ENCODE results near the gene UBE2I.
"Not testable (repeated sequence)": the region's sequence is repeated elsewhere in the genome, so short reads cannot be mapped to it uniquely, and the experiment has no call there.

The UBE2I gene

DNA sequence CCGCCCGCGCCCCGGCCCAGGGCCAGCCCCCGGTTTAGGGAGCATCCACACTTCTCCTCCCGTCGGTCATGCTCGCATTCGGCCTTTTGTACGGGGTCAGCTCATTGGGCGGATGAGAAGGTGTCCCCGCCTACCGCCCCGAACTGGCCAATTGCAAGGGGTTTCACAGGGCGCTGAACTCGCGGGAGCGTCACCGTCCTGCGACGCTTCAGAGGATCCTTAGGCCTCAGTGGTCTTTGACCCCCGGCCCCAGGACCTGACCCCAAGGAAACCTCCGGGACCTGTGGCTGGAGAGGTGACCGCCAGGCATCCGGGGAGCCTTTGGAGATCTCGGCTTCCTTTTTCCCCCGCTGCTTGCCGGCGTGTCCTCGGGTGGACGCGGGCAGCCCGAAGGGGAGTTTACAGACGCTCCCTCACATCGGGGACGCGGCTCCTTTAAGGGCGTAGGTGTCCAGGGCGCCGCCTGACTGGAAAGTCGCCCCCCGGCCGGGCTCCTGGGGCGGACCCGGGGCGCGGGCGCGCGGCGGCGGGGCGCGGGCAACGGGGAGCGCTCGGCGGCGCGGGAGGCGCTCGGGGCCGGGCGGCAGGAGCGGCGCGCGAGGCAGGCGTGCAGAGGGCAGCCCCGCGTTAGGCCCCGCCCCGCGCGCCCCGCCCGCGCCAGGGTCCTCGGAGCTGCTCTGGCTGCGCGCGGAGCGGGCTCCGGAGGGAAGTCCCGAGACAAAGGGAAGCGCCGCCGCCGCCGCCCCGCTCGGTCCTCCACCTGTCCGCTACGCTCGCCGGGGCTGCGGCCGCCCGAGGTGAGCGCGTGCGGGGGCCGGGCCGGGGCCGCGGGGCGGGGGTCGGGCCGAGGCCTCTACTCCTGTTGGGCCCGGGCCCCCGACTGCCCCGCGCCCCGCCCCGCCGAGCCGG lies at the start of gene UBE2I:
TSS of gene UBE2I (plus strand) at position 660 of the 909 bp plus-strand sequence. CDS start 4,395 bp downstream, outside the sequence.
- DNase-seq = peak; percentile 96

- no peak for DNase-seq
Observed at GRCh38 chr16:1259760-1260068, 49.7 kb upstream of the UBE2I start.

GRCh38 chr16:1260101-1260680 lies 49.2 kb upstream of the UBE2I start:
- DNase-seq = no peak

DNA sequence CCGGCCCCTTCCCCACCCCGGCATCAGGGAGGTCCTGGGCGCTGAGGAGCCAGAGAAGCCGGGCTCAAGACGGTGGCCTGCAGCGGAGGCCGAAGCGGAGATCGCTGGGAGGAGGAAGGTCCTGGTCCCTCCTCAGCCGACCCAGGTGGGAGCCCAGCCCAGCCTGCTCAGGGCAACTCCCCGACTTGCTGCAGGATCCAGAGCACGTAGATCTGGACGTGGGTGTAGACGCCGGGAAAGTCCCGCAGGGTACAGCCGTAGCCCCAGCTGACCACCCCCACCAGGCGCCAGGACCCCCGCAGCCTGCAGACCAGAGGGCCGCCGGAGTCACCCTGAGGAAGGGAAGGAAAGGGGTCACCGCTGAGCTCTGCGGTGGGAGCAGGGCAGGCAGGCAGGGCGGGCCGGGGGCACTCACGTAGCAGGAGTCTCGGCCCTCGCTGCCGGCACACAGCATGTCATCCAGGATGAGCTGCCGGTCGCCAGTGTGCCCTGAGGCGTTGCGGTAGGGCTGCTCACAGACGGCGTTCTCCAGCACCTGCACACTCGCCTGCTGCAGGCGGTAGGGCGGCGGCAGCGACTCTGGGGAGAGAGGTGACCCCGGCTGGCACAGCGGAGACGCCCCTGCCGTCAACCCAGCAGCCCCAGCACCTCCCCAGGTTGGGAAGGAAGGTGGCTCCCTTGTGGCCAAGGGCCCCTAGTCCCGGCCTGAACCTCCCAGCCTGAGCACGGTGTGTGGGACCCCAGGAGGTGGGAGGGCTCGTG lies 48.1 kb upstream of the UBE2I start:
- no peak for DNase-seq

DNA sequence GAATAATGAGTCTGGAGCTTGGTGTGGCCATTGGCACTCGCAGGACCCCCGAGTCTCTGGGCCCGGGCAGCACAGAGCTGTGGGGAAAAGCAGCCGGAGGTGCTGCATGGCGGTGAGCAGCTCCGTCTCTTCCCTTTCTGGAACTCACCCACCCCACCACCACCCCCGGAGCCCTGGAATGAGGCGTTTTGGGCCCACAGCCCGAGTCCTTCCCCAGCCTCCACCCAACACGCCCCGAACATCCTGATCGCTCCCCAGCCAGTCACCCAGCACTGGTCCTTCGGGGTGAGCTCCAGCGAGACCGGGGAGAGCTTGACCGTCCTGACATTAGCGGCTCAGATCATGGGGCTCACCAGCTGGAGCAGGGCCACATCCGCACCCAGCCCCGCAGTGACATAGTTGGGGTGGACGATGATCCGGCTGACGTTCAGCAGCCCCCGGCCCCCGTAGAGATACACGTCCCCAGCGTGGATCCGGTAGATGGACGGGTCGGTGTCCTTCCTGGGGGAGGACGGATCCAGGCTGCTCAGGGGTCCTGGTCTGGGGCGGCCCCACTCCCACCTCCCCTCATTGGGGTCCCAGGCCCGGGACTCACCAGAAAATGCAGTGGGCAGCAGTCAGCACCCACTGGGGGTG lies 47.1 kb upstream of the UBE2I start:
- no peak for DNase-seq

GRCh38 chr16:1262846-1263221 lies 46.6 kb upstream of the UBE2I start:
- no peak for DNase-seq

DNA sequence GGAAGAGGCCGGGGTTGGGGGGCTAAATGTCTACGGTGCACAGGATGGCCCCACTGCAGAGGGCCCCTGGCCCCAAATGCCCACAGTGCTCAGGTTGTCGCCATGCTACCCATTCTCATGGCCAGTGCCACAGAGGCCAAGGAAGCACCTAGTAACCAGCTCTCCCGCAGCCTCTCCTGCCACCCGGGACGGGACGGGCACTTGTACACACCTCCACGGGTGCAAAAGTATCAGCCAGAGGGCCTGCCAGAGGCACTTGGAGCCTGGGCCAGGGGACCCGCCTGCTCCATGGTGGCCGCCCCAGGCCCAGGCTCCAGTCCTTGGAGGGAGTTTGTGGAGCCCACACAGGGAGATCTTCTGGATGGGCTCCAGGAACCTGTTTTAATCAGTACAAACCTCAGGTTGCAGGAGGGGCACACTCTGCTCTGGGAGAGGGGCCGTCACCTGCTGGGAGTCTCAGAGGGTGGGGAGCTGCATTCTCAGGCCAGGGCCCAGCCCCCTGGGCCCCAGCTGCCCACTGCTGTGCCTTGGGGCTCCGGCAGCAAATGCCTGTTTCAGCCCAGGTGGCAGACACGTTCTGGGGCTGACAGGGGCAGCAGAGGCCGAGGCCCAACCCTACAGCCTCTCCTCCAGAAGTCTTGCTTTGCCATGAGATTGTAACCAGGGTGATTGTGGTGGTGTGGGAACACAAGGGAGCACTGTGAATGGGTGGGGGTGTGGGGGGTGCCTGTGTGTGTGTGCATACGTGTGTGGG lies 45.7 kb upstream of the UBE2I start:
- DNase-seq = no peak

- no peak for DNase-seq
Observed at GRCh38 chr16:1264345-1265089, 44.9 kb upstream of the UBE2I start.

DNA sequence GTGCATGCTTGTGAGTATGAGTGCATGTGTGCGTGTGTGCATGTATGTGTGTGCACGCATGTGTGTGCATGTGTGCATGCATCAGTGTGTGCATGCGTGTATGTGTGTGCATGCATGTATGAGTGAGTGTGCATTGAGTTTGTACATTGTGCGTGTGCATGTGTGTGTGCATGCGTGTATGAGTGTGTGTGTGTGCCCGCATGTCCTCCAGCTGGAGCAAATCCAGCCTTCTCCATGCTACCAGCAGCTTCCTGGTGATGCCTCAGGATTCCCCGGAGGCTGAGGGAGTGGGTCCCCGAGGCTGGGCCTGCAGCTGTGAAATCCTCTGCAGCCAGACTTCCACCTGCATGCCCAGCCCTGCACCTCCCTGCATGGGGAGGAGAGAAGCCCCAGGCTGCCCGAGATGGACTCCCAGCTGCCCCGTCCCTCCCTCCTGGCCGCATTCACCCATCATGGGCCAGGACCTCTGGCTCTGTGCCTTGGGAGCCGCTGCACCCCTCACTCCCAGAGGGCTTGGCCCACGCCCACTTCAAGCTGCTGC lies 44.3 kb upstream of the UBE2I start:
- DNase-seq = no peak

DNA sequence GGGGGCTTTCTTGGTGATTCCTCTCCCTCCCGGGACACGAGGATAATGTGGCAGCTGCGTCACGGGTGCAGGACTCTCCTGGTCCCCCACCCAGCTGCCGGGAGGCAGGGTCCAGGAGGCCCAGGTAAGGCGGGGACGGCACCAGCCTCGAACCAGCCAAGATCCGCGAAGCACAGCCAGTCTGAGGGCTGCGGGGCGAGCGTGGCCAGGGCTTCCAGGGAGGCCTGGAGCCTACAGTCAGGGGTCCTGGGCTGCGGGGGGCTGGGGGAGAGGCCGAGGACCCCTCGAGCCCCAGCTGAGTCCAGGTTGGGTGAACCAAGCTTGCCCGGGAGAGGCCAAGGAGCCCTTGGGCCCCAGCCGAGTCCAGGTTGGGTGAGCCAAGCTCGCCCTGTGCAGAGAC lies 43.6 kb upstream of the UBE2I start:
- DNase-seq = no peak

- DNase-seq = not testable (repeated sequence)
Observed at GRCh38 chr16:1269418-1269817, 40.0 kb upstream of the UBE2I start.

DNA sequence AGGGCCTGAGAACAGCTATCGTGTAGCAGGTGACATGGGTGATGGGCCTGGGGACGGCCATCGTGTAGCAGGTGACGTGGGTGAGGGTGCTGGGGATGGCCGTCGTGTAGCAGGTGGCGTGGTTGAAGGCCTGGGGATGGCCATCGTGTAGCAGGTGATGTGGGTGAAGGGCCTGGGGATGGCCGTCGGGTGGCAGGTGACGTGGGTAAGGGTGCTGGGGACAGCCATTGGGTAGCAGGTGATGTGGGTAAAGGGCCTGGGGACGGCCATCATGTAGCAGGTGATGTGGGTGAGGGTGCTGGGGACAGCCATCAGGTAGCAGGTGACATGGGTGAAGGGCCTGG lies 38.1 kb upstream of the UBE2I start:
- no peak for DNase-seq

GRCh38 chr16:1271724-1272413 lies 37.6 kb upstream of the UBE2I start:
- not testable (repeated sequence) for DNase-seq

DNA sequence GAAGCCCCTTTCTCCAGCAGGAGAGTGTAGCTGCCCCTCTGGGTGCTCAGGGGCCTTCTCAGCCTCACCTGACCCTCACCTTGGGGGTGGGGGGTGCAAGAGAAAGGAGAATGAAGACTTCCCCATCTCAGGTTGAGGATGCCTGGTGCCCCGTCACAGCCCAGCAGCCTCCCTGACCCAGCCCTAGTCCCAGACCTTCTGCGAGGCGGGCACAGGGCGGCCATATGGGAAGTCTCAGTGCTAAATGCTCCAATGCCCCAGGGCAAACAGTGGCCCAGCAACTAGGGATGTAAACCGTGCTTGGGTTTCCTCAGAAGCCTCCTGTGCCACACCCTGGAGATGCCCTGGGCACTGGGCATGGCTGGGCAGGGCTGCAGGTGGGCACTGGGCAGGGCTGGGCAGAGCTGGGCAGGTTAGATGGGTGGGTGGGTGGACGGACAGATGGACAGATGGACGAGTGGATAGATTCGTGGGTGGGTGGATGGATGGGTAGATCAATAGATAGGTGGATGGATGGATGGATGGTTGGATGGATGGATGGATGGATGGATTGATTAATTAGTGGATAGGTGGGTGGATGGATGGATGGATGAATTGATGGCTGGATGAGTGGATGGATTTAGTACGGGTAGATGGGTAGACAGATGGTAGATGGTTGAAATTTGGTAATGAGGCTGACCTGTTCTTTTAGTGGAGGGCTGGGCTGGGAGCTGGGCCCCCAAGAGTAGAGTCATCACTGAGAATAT lies 36.8 kb upstream of the UBE2I start:
- no peak for DNase-seq

GRCh38 chr16:1273816-1274215 lies 35.6 kb upstream of the UBE2I start:
- no peak for DNase-seq

DNA sequence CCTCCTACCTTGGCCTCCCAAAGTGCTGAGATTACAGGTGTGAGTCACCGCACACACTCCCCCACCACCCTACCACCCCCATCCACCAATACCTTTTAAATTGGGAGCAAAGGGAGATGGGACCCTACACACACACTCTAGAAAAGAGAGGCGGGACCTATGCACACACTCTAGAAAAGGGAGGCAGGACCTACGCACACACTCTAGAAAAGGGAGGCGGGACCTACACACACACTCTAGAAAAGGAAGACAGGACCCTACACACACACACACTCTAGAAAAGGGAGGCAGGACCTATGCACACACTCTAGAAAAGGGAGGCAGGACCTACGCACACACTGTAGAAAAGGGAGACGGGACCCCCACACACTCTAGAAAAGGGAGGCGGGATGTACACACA lies 34.7 kb upstream of the UBE2I start:
- no peak for DNase-seq

DNA sequence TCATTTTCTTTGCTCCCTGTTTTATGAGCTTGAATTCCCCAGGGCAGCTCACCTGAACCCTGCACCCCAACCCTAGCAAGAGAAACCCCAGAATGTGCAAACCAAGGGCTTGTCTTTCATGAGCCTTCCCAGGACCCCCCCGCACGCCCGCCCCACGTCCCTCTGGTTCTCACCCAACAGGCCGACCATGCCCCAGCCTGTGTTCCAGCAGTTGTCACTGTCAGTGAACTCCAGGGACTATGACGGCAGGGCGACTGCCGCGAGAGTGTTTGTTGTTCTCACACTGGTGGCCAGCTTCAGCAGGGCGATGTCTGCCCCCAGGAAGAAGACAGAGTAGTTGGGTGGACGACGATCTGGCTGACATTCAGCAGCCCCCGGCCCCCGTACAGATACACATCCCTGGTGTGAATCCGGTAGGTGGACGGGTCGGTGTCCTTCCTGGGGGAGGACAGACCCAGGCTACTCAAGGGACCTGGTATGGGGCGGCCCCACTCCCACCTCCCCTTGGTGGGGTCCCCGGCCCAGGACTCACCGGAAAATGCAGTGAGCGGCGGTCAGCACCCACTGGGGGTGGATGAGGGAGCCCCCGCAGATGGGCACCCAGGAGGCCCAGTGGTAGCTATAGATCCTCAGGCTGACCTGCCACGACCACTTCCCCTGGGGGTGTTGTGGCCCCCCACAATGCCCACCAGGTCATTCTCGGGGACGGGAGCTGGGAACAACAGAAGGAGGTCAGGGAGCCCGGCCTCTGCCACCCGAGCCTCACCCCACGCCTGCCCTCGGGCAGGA lies 33.5 kb upstream of the UBE2I start:
- no peak for DNase-seq

DNA sequence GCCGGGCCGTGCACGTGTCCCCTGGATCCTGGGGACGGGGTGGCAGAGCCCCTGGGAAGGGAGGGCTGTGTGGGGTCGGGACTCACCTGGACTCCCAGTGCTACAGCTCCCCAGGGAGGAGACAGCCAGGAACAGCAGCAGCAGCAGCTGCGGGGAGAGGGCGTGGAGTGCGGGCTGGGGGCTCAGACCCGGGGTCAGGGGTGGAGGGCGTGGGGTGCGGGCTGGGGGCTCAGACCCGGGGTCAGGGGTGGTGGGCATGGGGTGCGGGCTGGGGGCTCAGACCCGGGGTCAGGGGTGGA lies 32.9 kb upstream of the UBE2I start:
- DNase-seq = no peak

GRCh38 chr16:1277151-1277598 lies 32.3 kb upstream of the UBE2I start:
- no peak for DNase-seq

Data from activated CD4-positive, alpha-beta T cell treated with anti-CD3 and anti-CD28 coated beads, Interleukin-2, amount 50 U/mL, for 4 hours (primary cell).